WERI-Rb-1 (cell line): ENCODE measurements around the gene INTS14.
A peak's percentile ranks its signal among the peaks of the same experiment; 100 is the strongest.

ENCODE experiments used
- DNase-seq: peaks from one replicate; pipeline ENCODE4 v3.0.0-alpha.2; 2020
- H3K27ac ChIP-seq: fragments of 250-450 bp; sonication (Bioruptor Pico); 2 replicates; pipeline ENCODE4 v1.5.1; 2020; ENCODE audit warnings: mild to moderate bottlenecking, moderate library complexity
- H3K27me3 ChIP-seq: fragments of 250-450 bp; sonication (Bioruptor Pico); 2 replicates; pipeline ENCODE4 v1.5.1; 2021; ENCODE audit warnings: mild to moderate bottlenecking, low read depth, moderate library complexity; ENCODE audit not compliant: insufficient read depth, severe bottlenecking
- H3K36me3 ChIP-seq: fragments of 250-450 bp; sonication (Bioruptor Pico); 2 replicates; pipeline ENCODE4 v1.5.1; 2020; ENCODE audit warnings: mild to moderate bottlenecking, moderate library complexity
- H3K4me3 ChIP-seq: 2 replicates; pipeline ENCODE4 v1.5.1; 2011; ENCODE audit warnings: low read depth, mild to moderate bottlenecking, control low read depth, low read length
- H3K9me3 ChIP-seq: fragments of 250-450 bp; sonication (Bioruptor Pico); 2 replicates; pipeline ENCODE4 v1.5.1; 2021; ENCODE audit warnings: mild to moderate bottlenecking, moderate library complexity; ENCODE audit not compliant: severe bottlenecking
- CTCF ChIP-seq: IDR thresholded peaks from 2 replicates; pipeline ENCODE4 v1.5.1; 2011; ENCODE audit warnings: low read depth, mild to moderate bottlenecking, control low read depth, inconsistent platforms, low read length

The INTS14 gene

GRCh38 chr15:65610871-65611718 lies at the start of gene INTS14:
Gene INTS14, minus strand, starts transcription at chr15:65611131. Its CDS starts 3,751 bp downstream, at chr15:65607380.
- Histone ChIP-seq H3K36me3 (peaks cover 4% of the 10 kb centered on the region), H3K4me3 (peak within 1 kb of the TSS; percentile 81), H3K27ac (peak within 1 kb of the TSS; percentile 94), H3K9me3 (no peaks in the 10 kb centered on the region), H3K27me3 (no peaks in the 10 kb centered on the region)
- peak; percentile 98 for DNase-seq
- TF ChIP-seq CTCF: peak; percentile 71

GRCh38 chr15:65659502-65660052 lies 48.6 kb upstream of the INTS14 start:
- no peak for TF ChIP-seq CTCF
- H3K4me3 ChIP-seq: no peak overlapping the region
- no peak overlapping the region for H3K27ac ChIP-seq
- H3K27me3 ChIP-seq: no peaks in the 10 kb centered on the region
- no peak for DNase-seq
- no peaks in the 10 kb centered on the region for H3K9me3 ChIP-seq
- no peaks in the 10 kb centered on the region for H3K36me3 ChIP-seq

GRCh38 chr15:65655457-65655856 lies 44.5 kb upstream of the INTS14 start:
- no peak for TF ChIP-seq CTCF
- Histone ChIP-seq H3K4me3 (no peak overlapping the region), H3K27ac (no peak overlapping the region), H3K9me3 (no peaks in the 10 kb centered on the region), H3K36me3 (no peaks in the 10 kb centered on the region), H3K27me3 (no peaks in the 10 kb centered on the region)
- no peak for DNase-seq

GRCh38 chr15:65655026-65655425 lies 44.1 kb upstream of the INTS14 start:
- no peak for TF ChIP-seq CTCF

GRCh38 chr15:65653801-65654521 lies 43.0 kb upstream of the INTS14 start:
- no peak overlapping the region for H3K4me3 ChIP-seq
- no peak overlapping the region for H3K27ac ChIP-seq
- no peaks in the 10 kb centered on the region for H3K36me3 ChIP-seq
- no peaks in the 10 kb centered on the region for H3K9me3 ChIP-seq
- TF ChIP-seq CTCF: no peak
- no peaks in the 10 kb centered on the region for H3K27me3 ChIP-seq
- no peak for DNase-seq

More at GRCh38 chr15:65655026-65655425, 44.1 kb upstream of the INTS14 start:
- H3K4me3 ChIP-seq: no peak overlapping the region
- DNase-seq: no peak
- H3K9me3 ChIP-seq: no peaks in the 10 kb centered on the region
- no peak overlapping the region for H3K27ac ChIP-seq
- H3K36me3 ChIP-seq: no peaks in the 10 kb centered on the region
- no peaks in the 10 kb centered on the region for H3K27me3 ChIP-seq
